CD4-positive, alpha-beta memory T cell (primary cell): ENCODE measurements around the gene ANKMY1. TPM values are rescaled to one million over a fixed set of nuclear protein-coding genes. Genes with fewer than 3 reads are reported as not detected.
"Not testable (repeated sequence)": the region's sequence is repeated elsewhere in the genome, so short reads cannot be mapped to it uniquely, and the experiment has no call there.

Source experiments
- CTCF ChIA-PET: fragments of 350-600 bp; sonication (Branson Sonifier 250); formaldehyde crosslinking; loops from one replicate; lab custom pipeline; 2021; ENCODE audit warnings: inconsistent platforms; ENCODE audit not compliant: partially characterized antibody; lab: Charles Lee
- POLR2A ChIA-PET: fragments of 350-600 bp; sonication (Branson Sonifier 250); formaldehyde crosslinking; loops from one replicate; lab custom pipeline; 2021; ENCODE audit not compliant: partially characterized antibody; lab: Charles Lee
- DNase-seq, 5 donors: peaks; one replicate each; pipeline versions ENCODE4 v3.0.0 to v3.0.0-alpha.2; 2020 to 2022; ENCODE audit warnings: mixed read lengths in 1 of 5
- H3K27ac ChIP-seq: one replicate; pipeline ENCODE4 v1.7.0; 2013; ENCODE audit warnings: low read depth, low read length
- H3K27me3 ChIP-seq: 2 replicates; pipeline ENCODE4 v1.7.0; 2013; ENCODE audit warnings: mild to moderate bottlenecking, low read length, moderate library complexity; ENCODE audit not compliant: insufficient read depth
- H3K36me3 ChIP-seq: 2 replicates; pipeline ENCODE4 v1.7.0; 2013; ENCODE audit warnings: mild to moderate bottlenecking, low read length, moderate library complexity; ENCODE audit not compliant: insufficient read depth
- H3K4me1 ChIP-seq: 2 replicates; pipeline ENCODE4 v1.7.0; 2013; ENCODE audit warnings: mild to moderate bottlenecking, low read length, moderate library complexity; ENCODE audit not compliant: insufficient read depth
- H3K4me3 ChIP-seq, 2 donors: one replicate each; pipeline ENCODE4 v1.7.0; 2013; ENCODE audit warnings: low read length in 2 of 2, mild to moderate bottlenecking in 1 of 2
- H3K9me3 ChIP-seq, 2 donors: one replicate each; pipeline ENCODE4 v1.7.0; 2013; ENCODE audit warnings: low read length in 2 of 2, control low read depth in 1 of 2; ENCODE audit not compliant: control insufficient read depth in 1 of 2
- H3K27ac Mint-ChIP-seq, 7 donors: one replicate each; pipeline ENCODE4 v1.8.0; 2020 to 2021; ENCODE audit warnings: mixed read lengths in 7 of 7, mild to moderate bottlenecking in 6 of 7, inconsistent platforms in 3 of 7, moderate library complexity in 3 of 7
- H3K27me3 Mint-ChIP-seq, 2 donors: one replicate each; pipeline ENCODE4 v1.8.0; 2020 to 2021; ENCODE audit warnings: mixed read lengths in 2 of 2
- H3K36me3 Mint-ChIP-seq, 2 donors: one replicate each; pipeline ENCODE4 v1.8.0; 2020 to 2021; ENCODE audit warnings: mixed read lengths in 2 of 2, inconsistent platforms in 1 of 2, mild to moderate bottlenecking in 1 of 2
- H3K4me1 Mint-ChIP-seq, 4 donors: one replicate each; pipeline ENCODE4 v1.8.0; 2020 to 2021; ENCODE audit warnings: mixed read lengths in 4 of 4, mild to moderate bottlenecking in 1 of 4
- H3K4me3 Mint-ChIP-seq, 8 donors: one replicate each; pipeline ENCODE4 v1.8.0; 2020 to 2021; ENCODE audit warnings: mixed read lengths in 8 of 8, mild to moderate bottlenecking in 7 of 8, moderate library complexity in 6 of 8, inconsistent platforms in 3 of 8
- H3K9me3 Mint-ChIP-seq, 8 donors: one replicate each; pipeline ENCODE4 v1.8.0; 2020 to 2021; ENCODE audit warnings: mixed read lengths in 8 of 8, mild to moderate bottlenecking in 5 of 8, inconsistent platforms in 3 of 8, moderate library complexity in 1 of 8
- intact Hi-C: fragments of 100-400 bp; cut with micrococcal nuclease; formaldehyde crosslinking; loops from one replicate; pipeline ENCODE4 v1.15.1; 2023
- polyA plus RNA-seq, 2 donors: library from polyadenylated mRNA; unstranded; fragments of 300-500 nt; fragmentation: Illumina TruSeq; gene quantifications; one replicate each; pipeline ENCODE4 v1.2.3, GENCODE V29; 2021
- total RNA-seq, 2 experiments: library from RNA; stranded (reverse); gene quantifications; one replicate each; pipeline ENCODE4 v1.2.3, GENCODE V29; 2021

ANKMY1 gene
- total and polyA plus RNA-seq, 4 experiments from 2014 or later = 9.4 to 84.8 (median 43.3) TPM

DNA sequence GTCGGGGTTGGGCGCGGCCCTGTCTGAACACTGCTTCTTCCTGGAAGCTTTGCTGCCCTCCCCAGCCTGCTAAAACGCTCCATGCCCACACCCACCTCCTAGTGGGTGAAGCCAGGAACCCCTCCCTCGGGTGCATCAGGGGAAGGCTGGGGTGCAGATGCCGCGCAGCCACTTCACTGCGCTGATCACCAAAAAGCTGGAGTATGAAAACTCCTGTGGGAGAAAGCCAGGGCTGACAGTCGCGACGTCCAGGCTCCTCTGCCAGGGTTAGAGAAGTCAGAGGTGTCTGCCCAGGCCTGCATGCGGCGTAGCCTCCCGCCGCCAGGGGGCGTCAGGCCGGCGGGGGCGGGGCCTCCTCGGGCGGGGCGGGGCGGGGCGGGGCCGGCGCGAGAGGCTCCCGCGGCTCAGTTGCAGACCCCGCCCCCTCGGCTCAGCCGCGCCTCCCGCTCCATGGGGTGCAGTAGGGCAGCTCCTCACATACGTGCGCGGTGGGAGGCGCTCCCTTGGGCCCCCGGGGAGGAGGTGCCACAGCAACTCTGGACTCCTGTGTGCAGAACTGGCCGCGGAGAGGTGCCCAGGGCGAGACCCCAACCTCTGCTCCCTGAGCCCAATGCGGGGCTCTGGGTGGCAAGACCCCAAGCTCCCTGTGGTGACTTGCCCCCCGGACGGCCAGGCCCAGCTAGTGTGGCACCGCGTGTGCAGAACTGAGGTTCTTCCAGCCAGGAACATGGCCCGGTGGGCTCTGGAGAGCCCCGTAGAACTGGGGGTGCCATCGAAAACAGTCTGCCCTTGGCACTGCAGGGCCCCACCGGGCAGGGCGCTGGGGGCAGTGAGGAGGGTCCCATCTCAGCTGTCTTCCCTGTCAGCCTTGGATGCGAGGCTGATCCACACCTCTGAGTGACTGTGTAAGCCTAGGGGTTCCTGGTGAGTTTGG is 8.7 kb upstream of the ANKMY1 start:
- no peaks in the 10 kb centered on the region for H3K27me3 ChIP-seq
- Mint-ChIP-seq H3K9me3 (no peaks in the 10 kb centered on the region), H3K4me3 (peak overlapping the region; percentile 90 to 98 (median 94)), H3K27ac (peak overlapping the region; percentile 98 to 99 (median 99)), H3K27me3 (no peaks in the 10 kb centered on the region), H3K4me1 (peaks cover 46 to 89% (median 69%) of the 10 kb centered on the region in 4 donors), H3K36me3 (peaks cover 14 to 49% of the 10 kb centered on the region in 2 donors)
- peak overlapping the region; percentile 89 for H3K27ac ChIP-seq
- intact Hi-C loops = loop anchor here (1.0 to 10.0 kb wide), 10 partner anchors 10 to 1316 kb away; partner anchors contain the start of genes ATG4B, CAPN10, DTYMK and GPC1
- peak overlapping the region; percentile 79 to 87 for H3K4me3 ChIP-seq
- ChIA-PET CTCF (interaction anchor here (0.8 to 3.8 kb wide), 14 partner anchors 11 to 165 kb away, joined by 3 to 61 read pairs (median 5); partner anchors contain the start of gene CAPN10), POLR2A (interaction anchor here (0.7 to 20.6 kb wide), 16 partner anchors 10 to 1135 kb away, joined by 3 to 461 read pairs (median 6); partner anchors contain the start of genes ANKMY1, CAPN10, DUSP28 and GPC1)
- H3K9me3 ChIP-seq = no peaks in the 10 kb centered on the region
- peak; percentile 91 to 96 (median 92) for DNase-seq
- H3K36me3 ChIP-seq = peaks cover 8% of the 10 kb centered on the region
- peaks cover 86% of the 10 kb centered on the region for H3K4me1 ChIP-seq

DNA sequence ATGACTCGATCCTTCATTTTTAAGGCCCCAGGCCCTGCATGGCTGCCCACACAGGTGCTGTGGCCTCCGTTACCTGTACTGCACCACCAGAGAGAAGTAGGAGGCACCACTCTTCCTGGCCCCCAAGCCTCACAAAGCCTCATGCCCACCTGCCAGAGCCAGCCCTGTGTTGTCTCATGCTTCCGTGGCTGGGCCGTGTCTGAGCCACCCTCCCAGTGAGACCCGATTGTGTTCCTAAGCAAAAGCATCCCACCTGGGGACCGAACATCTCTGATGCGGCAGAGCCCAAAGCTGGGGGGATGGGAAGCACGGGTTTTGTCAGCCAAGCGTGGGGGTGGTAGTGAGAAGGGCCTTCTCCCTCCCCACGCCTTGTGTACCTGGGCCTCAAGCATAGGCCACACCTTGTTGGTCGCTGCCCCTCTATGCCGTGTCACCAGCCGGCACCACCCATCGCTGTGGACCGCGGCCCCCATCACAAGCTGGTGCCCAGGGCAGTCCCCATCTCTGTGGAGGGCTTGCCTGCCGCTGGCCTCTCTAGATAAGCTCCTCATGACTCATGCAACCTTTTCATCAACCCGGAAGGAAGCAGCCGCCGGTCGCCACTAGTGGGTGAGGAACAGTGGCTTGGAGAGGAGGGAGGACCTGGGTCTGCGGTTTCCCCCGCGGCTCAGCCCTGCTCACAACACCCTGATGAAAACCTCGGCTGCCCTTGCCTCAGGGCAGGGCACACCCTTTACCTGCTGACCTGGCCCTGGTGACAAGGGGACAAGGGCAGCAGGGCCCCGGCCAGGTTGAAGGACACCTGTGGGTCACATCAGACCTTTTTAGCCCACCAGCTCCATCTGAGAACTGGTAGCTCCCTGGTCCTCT is 7.8 kb upstream of the ANKMY1 start:
- peak overlapping the region; percentile 89 for H3K27ac ChIP-seq
- H3K36me3 ChIP-seq = peaks cover 8% of the 10 kb centered on the region
- H3K27me3 ChIP-seq = no peaks in the 10 kb centered on the region
- H3K4me3 Mint-ChIP-seq = peak overlapping the region; percentile 90 to 98 (median 94)
- H3K9me3 Mint-ChIP-seq = peaks cover 0 to 3% (median 0%) of the 10 kb centered on the region in 8 donors
- ChIA-PET POLR2A (interaction anchor here (0.7 to 20.6 kb wide), 14 partner anchors 9 to 1136 kb away, joined by 3 to 461 read pairs (median 8); partner anchors contain the start of genes ANKMY1, CAPN10, DUSP28 and GPC1), CTCF (interaction anchor here (0.8 to 3.8 kb wide), 13 partner anchors 11 to 166 kb away, joined by 3 to 61 read pairs (median 6); partner anchors contain the start of gene CAPN10)
- H3K4me3 ChIP-seq = peak overlapping the region; percentile 63 to 79
- DNase-seq = peak; percentile 92 to 98 (median 94)
- H3K27me3 Mint-ChIP-seq = no peaks in the 10 kb centered on the region
- intact Hi-C loops = loop anchor here (1.0 to 10.0 kb wide), 10 partner anchors 9 to 1317 kb away; partner anchors contain the start of genes ATG4B, CAPN10, DTYMK and GPC1
- no peaks in the 10 kb centered on the region for H3K9me3 ChIP-seq
- H3K4me1 Mint-ChIP-seq = peaks cover 43 to 87% (median 64%) of the 10 kb centered on the region in 4 donors
- H3K27ac Mint-ChIP-seq = peak overlapping the region; percentile 98 to 99 (median 99)
- H3K36me3 Mint-ChIP-seq = peaks cover 17 to 46% of the 10 kb centered on the region in 2 donors
- H3K4me1 ChIP-seq = peaks cover 80% of the 10 kb centered on the region

DNA sequence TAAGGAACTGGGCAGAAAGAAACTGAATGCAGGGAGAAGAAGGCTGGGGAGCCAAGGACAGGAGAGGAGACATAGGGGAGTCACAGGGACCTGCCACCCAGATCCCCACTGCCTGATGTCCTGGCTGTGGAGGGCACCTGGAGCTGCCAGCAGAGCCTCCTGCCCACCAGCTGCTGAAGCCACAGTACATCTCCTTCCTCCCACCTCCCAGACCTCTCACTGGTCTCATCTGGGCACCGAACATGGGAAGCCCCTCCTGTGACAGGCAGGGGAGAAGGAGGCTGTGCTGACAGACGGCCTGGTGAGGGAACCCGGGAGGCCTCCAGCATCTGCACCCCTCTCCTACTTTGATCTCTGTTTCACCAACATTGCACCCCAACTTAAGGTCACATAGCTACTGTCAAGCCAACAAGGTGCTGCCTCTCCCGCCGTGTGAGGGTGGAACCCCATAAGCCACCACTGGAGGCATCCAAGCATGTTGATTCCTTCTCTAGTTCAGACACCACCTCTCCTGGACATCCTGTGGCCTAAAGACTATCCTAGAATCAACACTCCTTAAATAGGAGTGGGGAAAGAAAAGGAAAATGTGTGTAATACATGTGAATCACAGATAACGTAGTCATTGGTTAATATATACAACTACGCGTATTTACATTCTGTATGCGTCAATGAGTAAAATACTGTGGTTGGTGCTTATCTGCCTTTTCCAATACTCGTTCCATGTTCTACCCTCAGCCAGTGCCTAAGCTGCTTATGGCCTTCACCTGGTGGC is 7.0 kb upstream of the ANKMY1 start:
- Histone ChIP-seq H3K36me3 (peaks cover 8% of the 10 kb centered on the region), H3K27me3 (no peaks in the 10 kb centered on the region), H3K9me3 (no peaks in the 10 kb centered on the region), H3K4me1 (peaks cover 74% of the 10 kb centered on the region), H3K4me3 (peak overlapping the region; percentile 63 to 79), H3K27ac (peak overlapping the region; percentile 89)
- H3K4me1 Mint-ChIP-seq = peaks cover 42 to 84% (median 59%) of the 10 kb centered on the region in 4 donors
- POLR2A ChIA-PET = interaction anchor here (0.6 to 20.6 kb wide), 10 partner anchors 8 to 751 kb away, joined by 3 to 461 read pairs (median 24); partner anchors contain the start of genes ANKMY1, CAPN10, DUSP28 and GPR35
- peak overlapping the region; percentile 98 to 99 (median 99) for H3K27ac Mint-ChIP-seq
- peak; percentile 22 to 76 (median 41) for DNase-seq
- H3K9me3 Mint-ChIP-seq = peaks cover 0 to 3% (median 0%) of the 10 kb centered on the region in 8 donors
- H3K36me3 Mint-ChIP-seq = peaks cover 17 to 42% of the 10 kb centered on the region in 2 donors
- intact Hi-C loops = loop anchor here (5.0 to 10.0 kb wide), 7 partner anchors 127 to 1318 kb away; partner anchors contain the start of genes ATG4B, DTYMK, GPC1 and HDAC4
- peak overlapping the region; percentile 90 to 98 (median 94) for H3K4me3 Mint-ChIP-seq
- CTCF ChIA-PET = interaction anchor here (1.1 to 3.8 kb wide), 6 partner anchors 10 to 57 kb away, joined by 4 to 61 read pairs (median 28); partner anchors contain the start of gene CAPN10
- H3K27me3 Mint-ChIP-seq = no peaks in the 10 kb centered on the region

DNA sequence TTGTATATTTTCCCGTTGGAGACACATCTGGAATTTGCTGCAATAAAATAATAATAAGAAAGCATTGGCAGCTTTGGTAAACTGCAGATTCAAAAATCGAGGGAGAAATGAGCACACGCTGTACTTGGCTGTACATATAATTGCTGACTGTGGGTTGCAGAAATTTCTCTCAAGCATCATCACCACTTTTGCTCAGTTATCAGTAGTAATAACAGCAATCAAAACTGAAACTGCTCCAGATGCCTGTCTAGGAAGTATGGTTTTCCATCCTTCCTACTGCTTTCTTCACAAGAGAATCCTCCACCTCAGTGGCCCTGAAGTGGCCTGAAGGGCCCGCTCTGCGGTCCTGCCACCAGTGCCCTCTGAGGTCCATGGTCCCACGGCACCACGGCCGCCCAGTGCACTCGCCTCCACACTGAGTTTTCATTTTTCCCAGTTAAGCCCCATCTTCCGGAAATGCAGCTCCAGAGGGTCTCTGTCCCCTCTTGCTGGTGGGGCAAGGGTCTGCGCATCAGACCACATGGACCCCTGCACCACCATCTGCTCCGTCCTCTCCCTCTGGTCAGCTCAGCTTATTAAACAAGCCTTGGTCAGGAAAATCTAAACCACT is 6.3 kb upstream of the ANKMY1 start:
- peak overlapping the region; percentile 4 to 79 for H3K4me3 ChIP-seq
- H3K27me3 Mint-ChIP-seq = no peaks in the 10 kb centered on the region
- POLR2A ChIA-PET = interaction anchor here (0.6 to 20.6 kb wide), 4 partner anchors 14 to 168 kb away, joined by 3 to 461 read pairs (median 70); partner anchors contain the start of genes CAPN10 and GPR35

DNA sequence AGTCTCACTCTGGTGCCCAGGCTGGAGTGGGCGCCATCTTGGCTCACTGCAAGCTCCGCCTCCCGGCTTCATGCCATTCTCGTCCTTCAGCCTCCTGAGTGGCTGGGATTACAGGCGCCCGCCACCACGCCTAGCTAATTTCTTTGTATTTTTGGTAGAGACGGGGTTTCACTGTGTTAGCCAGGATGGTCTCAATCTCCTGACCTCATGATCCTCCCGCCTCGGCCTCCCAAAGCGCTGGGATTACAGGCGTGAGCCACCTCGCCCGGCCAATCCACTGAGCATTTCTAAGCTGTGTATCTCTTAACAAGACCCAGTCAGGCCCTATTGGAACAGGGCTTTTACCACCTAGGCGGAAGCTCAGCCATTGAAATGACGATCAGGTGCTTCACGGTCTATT is 5.4 kb upstream of the ANKMY1 start:
- not testable (repeated sequence) for H3K27me3 ChIP-seq, DNase-seq, H3K27me3 Mint-ChIP-seq, H3K4me3 ChIP-seq, H3K36me3 ChIP-seq, H3K27ac ChIP-seq, H3K9me3 Mint-ChIP-seq, H3K9me3 ChIP-seq
- H3K27ac Mint-ChIP-seq = peak overlapping the region in 2 of 7 donors; percentile 27 to 99
- H3K4me3 Mint-ChIP-seq = peak overlapping the region in 2 of 8 donors; percentile 94 to 95
- intact Hi-C loops = loop anchor here (5.0 to 10.0 kb wide), 4 partner anchors 536 to 1161 kb away; partner anchors contain the start of genes ATG4B, HDAC4, HDLBP and NDUFA10
- ChIA-PET POLR2A (interaction anchor here (4.6 to 20.6 kb wide), 2 partner anchors 15 to 24 kb away, joined by 131 to 461 read pairs; partner anchors contain the start of gene CAPN10), CTCF (interaction anchor here (1.7 to 3.0 kb wide), 2 partner anchors 23 to 49 kb away, joined by 5 to 10 read pairs; partner anchors contain the start of gene CAPN10)
- peaks cover 48 to 91% (median 66%) of the 10 kb centered on the region in 4 donors for H3K4me1 Mint-ChIP-seq
- peaks cover 21 to 40% of the 10 kb centered on the region in 2 donors for H3K36me3 Mint-ChIP-seq
- H3K4me1 ChIP-seq = peaks cover 82% of the 10 kb centered on the region

More for the DNA sequence above, 6.3 kb upstream of the ANKMY1 start:
- H3K4me3 Mint-ChIP-seq = peak overlapping the region in 7 of 8 donors; percentile 64 to 98 (median 95)
- CTCF ChIA-PET = interaction anchor here (1.7 to 3.8 kb wide), 3 partner anchors 16 to 50 kb away, joined by 5 to 47 read pairs (median 10); partner anchors contain the start of gene CAPN10
- H3K4me1 Mint-ChIP-seq = peaks cover 42 to 84% (median 59%) of the 10 kb centered on the region in 4 donors
- Histone ChIP-seq H3K36me3 (peaks cover 8% of the 10 kb centered on the region), H3K27ac (peak overlapping the region; percentile 89), H3K27me3 (no peaks in the 10 kb centered on the region), H3K9me3 (no peaks in the 10 kb centered on the region), H3K4me1 (peaks cover 74% of the 10 kb centered on the region)
- no peak for DNase-seq
- peaks cover 0 to 3% (median 0%) of the 10 kb centered on the region in 8 donors for H3K9me3 Mint-ChIP-seq
- H3K36me3 Mint-ChIP-seq = peaks cover 17 to 40% of the 10 kb centered on the region in 2 donors
- H3K27ac Mint-ChIP-seq = peak overlapping the region in 6 of 7 donors; percentile 98 to 99 (median 99)
- intact Hi-C loops = loop anchor here (5.0 to 10.0 kb wide), 4 partner anchors 537 to 1162 kb away; partner anchors contain the start of genes ATG4B, HDAC4, HDLBP and NDUFA10
